DND-41 (cell line): ENCODE data around the gene SLC39A11.

Experiments
- ATAC-seq: fragments of 200-7000 bp; cut with Tn5 transposase; 3 replicates; pipeline ENCODE4 v1.9.1; 2021; ENCODE audit warnings: low read depth; ENCODE audit not compliant: insufficient read depth
- DNase-seq: peaks from one replicate; pipeline ENCODE4 v3.0.0-alpha.2; 2020
- H2AFZ ChIP-seq: 2 replicates; pipeline ENCODE4 v1.6.0; 2012; ENCODE audit warnings: low read depth, low read length
- H3K27ac ChIP-seq: 2 replicates; pipeline ENCODE4 v1.5.1; 2012; ENCODE audit warnings: low read length, inconsistent platforms
- H3K27me3 ChIP-seq: fragments of 200-600 bp; sonication (generic); 2 replicates; pipeline ENCODE4 v1.6.0; 2012; ENCODE audit warnings: low read length, mild to moderate bottlenecking, inconsistent platforms; ENCODE audit not compliant: insufficient read depth, poor library complexity
- H3K36me3 ChIP-seq: 2 replicates; pipeline ENCODE4 v1.5.1; 2012; ENCODE audit warnings: low read length, inconsistent platforms; ENCODE audit not compliant: insufficient read depth
- H3K4me1 ChIP-seq: 2 replicates; pipeline ENCODE4 v1.5.1; 2012; ENCODE audit warnings: mild to moderate bottlenecking, low read length; ENCODE audit not compliant: insufficient read depth
- H3K4me2 ChIP-seq: 2 replicates; pipeline ENCODE4 v1.6.0; 2012; ENCODE audit warnings: mild to moderate bottlenecking, moderate library complexity, low read length, inconsistent platforms; ENCODE audit not compliant: insufficient read depth
- H3K4me3 ChIP-seq, 2 experiments: fragments of 200-600 bp in 1 of 2; shearing (Covaris generic) in 1 of 2; 2 replicates each; pipeline ENCODE4 v1.5.1; 2012 to 2016; ENCODE audit warnings: inconsistent platforms in 2 of 2, low read length in 2 of 2, mild to moderate bottlenecking in 2 of 2, low read depth in 1 of 2, moderate library complexity in 1 of 2
- H3K79me2 ChIP-seq: 2 replicates; pipeline ENCODE4 v1.6.0; 2012; ENCODE audit warnings: low read length, inconsistent platforms; ENCODE audit not compliant: insufficient read depth
- H3K9ac ChIP-seq: 2 replicates; pipeline ENCODE4 v1.6.0; 2012; ENCODE audit warnings: low read depth, mild to moderate bottlenecking, inconsistent platforms, low read length, moderate library complexity
- H3K9me3 ChIP-seq: 2 replicates; pipeline ENCODE4 v1.5.1; 2012; ENCODE audit warnings: low read length, moderate library complexity, mild to moderate bottlenecking, inconsistent platforms; ENCODE audit not compliant: insufficient read depth, severe bottlenecking
- H4K20me1 ChIP-seq: 2 replicates; pipeline ENCODE4 v1.6.0; 2012; ENCODE audit warnings: low read length; ENCODE audit not compliant: insufficient read depth
- EZH2 ChIP-seq: IDR thresholded peaks from 3 replicates; pipeline ENCODE4 v1.6.1; 2012; ENCODE audit warnings: borderline replicate concordance, low read depth, mild to moderate bottlenecking, moderate library complexity, low read length, inconsistent platforms; ENCODE audit not compliant: severe bottlenecking
- TF ChIP-seq, protein P1 (sequence below): IDR thresholded peaks from 2 replicates; pipeline ENCODE4 v1.5.1; 2012; ENCODE audit warnings: borderline replicate concordance, low read length, moderate library complexity, mild to moderate bottlenecking; ENCODE audit not compliant: poor library complexity, severe bottlenecking; ENCODE audit errors: extremely low read depth

Gene SLC39A11

GRCh38 chr17:73130977-73131376, 38.5 kb upstream of the SLC39A11 start:
- H3K4me1 ChIP-seq, result no peaks in the 10 kb centered on the region
- H3K36me3 ChIP-seq, result no peaks in the 10 kb centered on the region
- no peaks in the 10 kb centered on the region for H3K9me3 ChIP-seq
- H3K4me3 ChIP-seq, result no peak overlapping the region
- H3K27me3 ChIP-seq, result no peaks in the 10 kb centered on the region
- no peak overlapping the region for H2AFZ ChIP-seq
- DNase-seq (no peak), ATAC-seq (no peak)
- H3K79me2 ChIP-seq, result no peaks in the 10 kb centered on the region
- no peaks in the 10 kb centered on the region for H4K20me1 ChIP-seq
- no peak overlapping the region for H3K9ac ChIP-seq
- H3K27ac ChIP-seq, result no peak overlapping the region
- H3K4me2 ChIP-seq, result no peak overlapping the region
- TF ChIP-seq, protein P1, sequence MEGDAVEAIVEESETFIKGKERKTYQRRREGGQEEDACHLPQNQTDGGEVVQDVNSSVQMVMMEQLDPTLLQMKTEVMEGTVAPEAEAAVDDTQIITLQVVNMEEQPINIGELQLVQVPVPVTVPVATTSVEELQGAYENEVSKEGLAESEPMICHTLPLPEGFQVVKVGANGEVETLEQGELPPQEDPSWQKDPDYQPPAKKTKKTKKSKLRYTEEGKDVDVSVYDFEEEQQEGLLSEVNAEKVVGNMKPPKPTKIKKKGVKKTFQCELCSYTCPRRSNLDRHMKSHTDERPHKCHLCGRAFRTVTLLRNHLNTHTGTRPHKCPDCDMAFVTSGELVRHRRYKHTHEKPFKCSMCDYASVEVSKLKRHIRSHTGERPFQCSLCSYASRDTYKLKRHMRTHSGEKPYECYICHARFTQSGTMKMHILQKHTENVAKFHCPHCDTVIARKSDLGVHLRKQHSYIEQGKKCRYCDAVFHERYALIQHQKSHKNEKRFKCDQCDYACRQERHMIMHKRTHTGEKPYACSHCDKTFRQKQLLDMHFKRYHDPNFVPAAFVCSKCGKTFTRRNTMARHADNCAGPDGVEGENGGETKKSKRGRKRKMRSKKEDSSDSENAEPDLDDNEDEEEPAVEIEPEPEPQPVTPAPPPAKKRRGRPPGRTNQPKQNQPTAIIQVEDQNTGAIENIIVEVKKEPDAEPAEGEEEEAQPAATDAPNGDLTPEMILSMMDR, result no peak
- no peak for TF ChIP-seq EZH2

- Histone ChIP-seq H2AFZ (no peak overlapping the region), H4K20me1 (no peaks in the 10 kb centered on the region), H3K27ac (no peak overlapping the region), H3K4me2 (no peak overlapping the region), H3K36me3 (no peaks in the 10 kb centered on the region), H3K4me1 (no peaks in the 10 kb centered on the region), H3K9ac (no peak overlapping the region), H3K27me3 (no peaks in the 10 kb centered on the region), H3K4me3 (no peak overlapping the region), H3K9me3 (no peaks in the 10 kb centered on the region), H3K79me2 (no peaks in the 10 kb centered on the region)
- DNase-seq (no peak), ATAC-seq (no peak)
- TF ChIP-seq, protein P1, result no peak
- TF ChIP-seq EZH2, result no peak
These were observed 36.0 kb upstream of the SLC39A11 start for GRCh38 chr17:73128496-73128895.

DNA sequence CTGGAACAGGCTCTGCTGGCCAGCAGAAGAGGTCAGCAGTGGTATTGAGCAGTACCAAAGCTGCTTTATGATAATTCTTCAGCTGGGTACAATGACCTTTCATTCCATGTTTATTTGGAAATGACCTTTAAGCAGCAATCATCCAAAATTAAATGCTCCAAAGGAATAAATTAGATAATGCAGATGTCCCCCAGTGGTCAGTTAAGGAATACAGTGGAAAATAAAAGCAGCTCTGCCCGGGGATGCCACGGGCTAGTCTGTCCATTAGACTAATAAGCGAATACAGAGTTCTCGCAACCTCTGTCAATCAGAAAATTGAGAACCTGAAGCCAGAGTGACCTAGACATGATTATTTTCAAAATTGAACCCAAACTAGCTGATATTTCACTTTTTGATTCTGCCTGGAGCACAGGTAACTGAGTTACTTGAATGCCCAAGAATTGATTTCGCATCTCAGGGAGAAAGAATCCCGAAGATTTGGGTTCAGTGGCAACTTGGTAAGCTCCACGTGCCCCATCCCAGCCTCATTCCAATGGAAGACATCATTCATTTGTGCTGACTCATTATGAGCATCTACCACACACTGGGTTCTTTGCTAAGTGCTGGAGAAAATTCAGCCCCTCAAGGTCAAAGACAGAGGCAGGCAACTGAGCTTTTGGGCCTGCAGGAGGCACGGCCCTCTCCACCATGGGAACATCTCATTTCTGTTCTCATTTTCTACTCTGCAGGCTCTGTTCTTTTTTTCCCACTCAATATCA, 34.4 kb upstream of the SLC39A11 start:
- no peaks in the 10 kb centered on the region for H3K27me3 ChIP-seq
- H3K4me1 ChIP-seq, result no peaks in the 10 kb centered on the region
- no peaks in the 10 kb centered on the region for H4K20me1 ChIP-seq
- no peak overlapping the region for H2AFZ ChIP-seq
- no peak for TF ChIP-seq EZH2
- TF ChIP-seq, protein P1, result no peak
- no peak overlapping the region for H3K27ac ChIP-seq
- DNase-seq, result no peak
- no peak for ATAC-seq
- no peaks in the 10 kb centered on the region for H3K79me2 ChIP-seq
- no peak overlapping the region for H3K4me3 ChIP-seq
- H3K4me2 ChIP-seq, result no peak overlapping the region
- H3K9me3 ChIP-seq, result no peaks in the 10 kb centered on the region
- no peaks in the 10 kb centered on the region for H3K36me3 ChIP-seq
- no peak overlapping the region for H3K9ac ChIP-seq
